ENCODE measurements around the gene TSPAN9. TPM values are rescaled to one million over a fixed set of nuclear protein-coding genes. Genes with fewer than 3 reads are reported as not detected.

The TSPAN9 gene
- total and polyA plus RNA-seq, 2 of the 4 experiments (the other 2 are of a cell fraction): 17.7 to 39.1 TPM

DNA sequence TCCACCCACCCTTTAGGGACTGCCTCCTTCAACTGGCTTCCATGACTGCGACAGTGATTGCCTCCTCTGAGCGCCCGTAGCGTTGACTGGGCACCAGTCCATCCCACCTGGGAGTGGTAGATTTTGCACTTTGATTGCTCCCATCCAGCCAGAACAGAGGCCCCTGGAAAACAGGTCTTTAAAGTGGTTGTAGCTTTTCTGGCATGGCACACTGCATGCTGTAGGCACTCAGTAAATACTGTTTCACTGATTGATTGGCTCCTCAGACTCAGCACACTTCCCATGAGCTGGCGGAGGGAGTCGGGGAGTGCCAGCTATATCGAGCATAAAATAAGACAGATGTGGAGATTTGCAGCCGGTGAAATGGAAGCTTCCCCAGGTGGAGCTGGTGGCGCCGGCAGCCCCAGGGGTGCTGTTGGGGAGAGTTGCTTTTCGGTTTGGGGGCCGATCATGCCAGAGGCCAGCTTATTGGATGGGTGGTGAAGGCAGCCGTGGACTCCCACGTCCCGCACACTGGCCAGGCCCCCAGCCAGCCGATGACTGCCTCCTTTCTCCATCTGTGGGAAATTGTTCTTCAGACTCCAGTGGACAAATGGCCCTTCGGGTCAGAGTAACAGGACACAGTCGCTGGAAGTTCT is 200.2 kb downstream of the TSPAN9 start:
- POLR2A ChIA-PET (ENCODE audit: unreplicated experiment): no interaction called here
- H4K8ac ChIP-seq (ENCODE audit: low read depth in 2 of 2, low read length in 2 of 2): no peak overlapping the region
- H3K27me3 ChIP-seq (ENCODE audit: control insufficient read depth, insufficient read depth, low read length): no peaks in the 10 kb centered on the region
- H3K27ac ChIP-seq (ENCODE audit: insufficient read depth, low read length): no peak overlapping the region
- H3K4ac ChIP-seq (ENCODE audit: low read depth, low read length): no peak overlapping the region
- no peak overlapping the region for H2BK15ac ChIP-seq (ENCODE audit: low read depth, low read length)
- H3K36me3 ChIP-seq (ENCODE audit: control insufficient read depth, insufficient read depth, low read length): peaks cover 4% of the 10 kb centered on the region; the same call in 1 of the 2 replicates
- dilution Hi-C loops (cut with HindIII; ENCODE audit: low sequenced_read_pairs, unreplicated experiment) (no loop called here), intact Hi-C loops (cut with micrococcal nuclease) (loop anchor here (5.0 kb wide), 1 partner anchor 75 kb away; no protein-coding TSS in a partner anchor), in situ Hi-C loops (cut with MboI; ENCODE audit: low sequenced_read_pairs) (loop anchor here (5.0 kb wide), 1 partner anchor 200 kb away; the partner anchor contains the start of gene TSPAN9)
- no peaks in the 10 kb centered on the region for H3K9me3 ChIP-seq (ENCODE audit: control insufficient read depth, insufficient read depth, low read length)
- CTCF ChIA-PET: no interaction called here
- H3K79me1 ChIP-seq (ENCODE audit: low read depth in 1 of 2, low read length in 2 of 2): no peaks in the 10 kb centered on the region
- no peak overlapping the region for H3K23ac ChIP-seq (ENCODE audit: low read depth, low read length)
- 86% methylated on average over 8 of the region's 18 CpGs; no CpG with 5 or more reads in 1 of the 2 experiments for WGBS, 2 experiments (ENCODE audit: extremely low coverage in 2 of 2, insufficient read length in 1 of 2)
- no peak for DNase-seq
- no peak for ATAC-seq (ENCODE audit: low read depth)
- peaks cover 3% of the 10 kb centered on the region; the same call in 1 of the 2 replicates for H3K9me1 ChIP-seq (ENCODE audit: insufficient read depth, low read length)
- 0 out of 2 replicates have a peak, but pooled peaks cover 2% of the 10 kb centered on the region for H3K4me1 ChIP-seq (ENCODE audit: control insufficient read depth, insufficient read depth, low read length)
- no peak overlapping the region for H3K9ac ChIP-seq (ENCODE audit: low read depth, low read length)
- H2BK120ac ChIP-seq (ENCODE audit: low read depth, low read length): no peak overlapping the region
- peaks cover 15% of the 10 kb centered on the region for H4K20me1 ChIP-seq (ENCODE audit: insufficient read depth, low read length)
- H2AK9ac ChIP-seq (replicated peaks; ENCODE audit: low read depth, low read length, poor library complexity): no peak overlapping the region
- H3K56ac ChIP-seq (ENCODE audit: extremely low read depth, insufficient read depth, low read length): no peak overlapping the region
- no peak overlapping the region for H2AK5ac ChIP-seq (ENCODE audit: low read depth, low read length)
- H2BK5ac ChIP-seq (ENCODE audit: low read depth, low read length, poor library complexity, severe bottlenecking): no peak overlapping the region
- H3K4me3 ChIP-seq (ENCODE audit: insufficient read depth, low read depth, low read length): no peak overlapping the region
- BruUV-seq (replicated peaks): no TSS peak
- TF ChIP-seq NFE2L2 (IDR thresholded peaks at IDR 0.05; ENCODE audit: low read depth, low read length) (no peak), SMC3 (IDR thresholded peaks at IDR 0.05; ENCODE audit: low read depth, low read length) (no peak), RFX5 (IDR thresholded peaks at IDR 0.05; ENCODE audit: low read depth, low read length) (no peak), RAD21 (IDR thresholded peaks at IDR 0.05; ENCODE audit: low read length) (no peak), BHLHE40 (IDR thresholded peaks at IDR 0.05; ENCODE audit: low read depth, low read length) (no peak), MAFK (IDR thresholded peaks at IDR 0.05; ENCODE audit: low read depth, low read length) (no peak)
- H2BK20ac ChIP-seq (ENCODE audit: low read depth, low read length): no peak overlapping the region
- no peak overlapping the region for H4K91ac ChIP-seq (ENCODE audit: insufficient read depth, low read depth, low read length)
- H4K5ac ChIP-seq (ENCODE audit: low read depth, low read length): no peak overlapping the region
- H3K14ac ChIP-seq (replicated peaks; ENCODE audit: low read depth, low read length): no peak overlapping the region
- H2AFZ ChIP-seq (replicated peaks; ENCODE audit: low read length, poor library complexity): no peak overlapping the region
- no peak overlapping the region for H3K4me2 ChIP-seq (ENCODE audit: low read depth, low read length)
- H3K18ac ChIP-seq (ENCODE audit: low read depth, low read length): no peak overlapping the region
